HepG2 (cell line): Measurements from ENCODE around the gene HCRTR2. TPM values are rescaled to one million over a fixed set of nuclear protein-coding genes. Genes with fewer than 3 reads are reported as not detected.

ENCODE experiments used
- ATAC-seq: fragments of 200-7000 bp; cut with Tn5 transposase; 3 replicates; pipeline ENCODE4 v1.9.1; 2020; ENCODE audit warnings: mild to moderate bottlenecking, moderate library complexity
- BruUV-seq: library from RNA; stranded (reverse); fragments of 400-500 nt; replicated peaks from 2 replicates; lab custom pipeline; 2021; lab: Mats Ljungman, UMichigan
- CTCF ChIA-PET: fragments of 300-600 bp; formaldehyde crosslinking; extraction: SDS; loops from one replicate; lab custom pipeline; 2021; ENCODE audit warnings: low total read pairs, inconsistent platforms, low intra/inter-chr PET ratio; lab: Yijun Ruan, JAX
- POLR2A ChIA-PET: fragments of 350-600 bp; sonication (Branson Sonifier 250); formaldehyde crosslinking; loops from one replicate; lab custom pipeline; 2020; ENCODE audit warnings: antibody characterized with exemption, inconsistent platforms; lab: Yijun Ruan, JAX
- DNase-seq: peaks from one replicate; pipeline ENCODE4 v3.0.0-alpha.2; 2015; ENCODE audit warnings: low spot score
- FAIRE-seq: peaks from 3 replicates; lab custom pipeline; 2011; peaks lifted over from hg19 to GRCh38; lab: Jason Lieb, UNC
- H2AFZ ChIP-seq: one replicate; pipeline ENCODE4 v1.6.1; 2011; ENCODE audit warnings: low read length, inconsistent platforms
- H3K27ac ChIP-seq: fragments of 300-600 bp; 3 replicates; pipeline ENCODE4 v1.8.0; 2011; ENCODE audit warnings: mixed run types, mild to moderate bottlenecking, mixed read lengths, low read length, inconsistent platforms; ENCODE audit not compliant: insufficient read depth; ENCODE audit errors: extremely low read length
- H3K27me3 ChIP-seq, 2 experiments: fragments of 200-600 bp in 1 of 2; 2 replicates in 1 of 2; 3 replicates in 1 of 2; pipeline versions ENCODE4 v1.6.0 to v1.8.0; 2011; ENCODE audit warnings: low read length in 2 of 2, mild to moderate bottlenecking in 2 of 2, moderate library complexity in 2 of 2, inconsistent platforms in 1 of 2; ENCODE audit not compliant: insufficient read depth in 2 of 2, control insufficient read depth in 1 of 2
- H3K36me3 ChIP-seq, 2 experiments: fragments of 200-600 bp in 1 of 2; replicated peaks in 1 of 2; 2 replicates in 1 of 2; 3 replicates in 1 of 2; pipeline versions ENCODE4 v1.5.1 to v1.8.0; 2011; ENCODE audit warnings: low read length in 2 of 2, inconsistent platforms in 1 of 2; ENCODE audit not compliant: insufficient read depth in 2 of 2, control insufficient read depth in 1 of 2
- H3K4me1 ChIP-seq: 2 replicates; pipeline ENCODE4 v1.5.1; 2012; ENCODE audit warnings: low read length, inconsistent platforms; ENCODE audit not compliant: insufficient read depth
- H3K4me2 ChIP-seq: 2 replicates; pipeline ENCODE4 v1.6.0; 2011; ENCODE audit warnings: low read depth, low read length, inconsistent platforms
- H3K4me3 ChIP-seq, 3 experiments: fragments of 200-600 bp in 1 of 3; sonication (generic), shearing (Covaris generic) in 1 of 3; replicated peaks in 1 of 3; 2 replicates each; pipeline ENCODE4 v1.5.1; 2011 to 2016; ENCODE audit warnings: low read length in 3 of 3, inconsistent platforms in 2 of 3, low read depth in 2 of 3, mild to moderate bottlenecking in 2 of 3, control low read depth in 1 of 3, mixed read lengths in 1 of 3; ENCODE audit not compliant: insufficient read depth in 1 of 3
- H3K79me2 ChIP-seq: one replicate; pipeline ENCODE4 v1.6.1; 2011; ENCODE audit warnings: low read length, inconsistent platforms; ENCODE audit not compliant: insufficient read depth
- H3K9ac ChIP-seq: 2 replicates; pipeline ENCODE4 v1.6.0; 2011; ENCODE audit warnings: mild to moderate bottlenecking, low read depth, low read length, inconsistent platforms; ENCODE audit not compliant: insufficient read depth
- H3K9me3 ChIP-seq: 2 replicates; pipeline ENCODE4 v1.5.1; 2012; ENCODE audit warnings: mild to moderate bottlenecking, low read length
- H4K20me1 ChIP-seq: 2 replicates; pipeline ENCODE4 v1.6.0; 2011; ENCODE audit warnings: inconsistent platforms, mild to moderate bottlenecking, low read length, moderate library complexity; ENCODE audit not compliant: insufficient read depth
- ARNTL ChIP-seq: sonication (generic); formaldehyde crosslinking; IDR thresholded peaks from 2 replicates; pipeline ENCODE4 v1.4.0; 2020; ENCODE audit warnings: mild to moderate bottlenecking, missing genetic modification reagents
- BRD4 ChIP-seq: sonication (generic); formaldehyde crosslinking; IDR thresholded peaks from 2 replicates; pipeline ENCODE4 v1.4.0; 2020; ENCODE audit warnings: missing genetic modification reagents
- CC2D1A ChIP-seq: sonication (generic); formaldehyde crosslinking; IDR thresholded peaks from 2 replicates; pipeline ENCODE4 v1.8.1; 2023; ENCODE audit warnings: mild to moderate bottlenecking, missing genetic modification reagents
- CCAR2 ChIP-seq: fragments of 200-400 bp; formaldehyde crosslinking; optimal IDR thresholded peaks from 2 replicates; pipeline ENCODE3; 2018; ENCODE audit warnings: low read depth, mild to moderate bottlenecking, low read length, moderate library complexity
- CSRNP1 ChIP-seq: sonication (generic); formaldehyde crosslinking; IDR thresholded peaks from 2 replicates; pipeline ENCODE4 v1.8.1; 2023; ENCODE audit warnings: mild to moderate bottlenecking, missing genetic modification reagents
- FOXK2 ChIP-seq: fragments of 450-650 bp; IDR thresholded peaks from 2 replicates; pipeline ENCODE4 v1.6.1; 2016
- GFI1 ChIP-seq: sonication (generic); formaldehyde crosslinking; IDR thresholded peaks from 2 replicates; pipeline ENCODE4 v1.5.0; 2020; ENCODE audit warnings: missing genetic modification reagents, mild to moderate bottlenecking, borderline replicate concordance
- HES4 ChIP-seq: sonication (generic); formaldehyde crosslinking; IDR thresholded peaks from 2 replicates; pipeline ENCODE4 v1.9.0; 2021; ENCODE audit warnings: mild to moderate bottlenecking, missing genetic modification reagents, borderline replicate concordance
- HOXA3 ChIP-seq: sonication (generic); formaldehyde crosslinking; IDR thresholded peaks from 2 replicates; pipeline ENCODE4 v1.5.0; 2020; ENCODE audit warnings: missing genetic modification reagents
- IRX3 ChIP-seq: sonication (generic); formaldehyde crosslinking; IDR thresholded peaks from 2 replicates; pipeline ENCODE4 v1.8.1; 2023; ENCODE audit warnings: mild to moderate bottlenecking, low read depth, missing genetic modification reagents, borderline replicate concordance
- MYNN ChIP-seq: sonication (generic); formaldehyde crosslinking; IDR thresholded peaks from 2 replicates; pipeline ENCODE4 v1.4.0; 2020; ENCODE audit warnings: mild to moderate bottlenecking, low read depth, missing genetic modification reagents
- NFIB ChIP-seq: sonication (generic); formaldehyde crosslinking; IDR thresholded peaks from 2 replicates; pipeline ENCODE4 v1.9.0; 2021; ENCODE audit warnings: missing genetic modification reagents, mild to moderate bottlenecking, borderline replicate concordance
- RELA ChIP-seq: sonication (generic); formaldehyde crosslinking; IDR thresholded peaks from 2 replicates; pipeline ENCODE4 v1.4.0; 2020; ENCODE audit warnings: missing genetic modification reagents
- ZNF276 ChIP-seq: sonication (generic); formaldehyde crosslinking; IDR thresholded peaks from 2 replicates; pipeline ENCODE4 v1.4.0; 2020; ENCODE audit warnings: mild to moderate bottlenecking, low read depth, missing genetic modification reagents
- ZNF282 ChIP-seq: fragments of 450-650 bp; IDR thresholded peaks from 2 replicates; pipeline ENCODE4 v1.6.1; 2018; ENCODE audit not compliant: partially characterized antibody
- ZNF367 ChIP-seq: sonication (generic); formaldehyde crosslinking; IDR thresholded peaks from 2 replicates; pipeline ENCODE4 v1.4.0; 2020; ENCODE audit warnings: missing genetic modification reagents, borderline replicate concordance
- WGBS: methylation state at CpG from one replicate; pipeline ENCODE4 v1.1.6; 2017; ENCODE audit warnings: low lambda C conversion rate; 5-methylcytosine and 5-hydroxymethylcytosine counted together
- in situ Hi-C: cut with HindIII; loops from 2 replicates; pipeline ENCODE4 v1.10.0; 2017; ENCODE audit warnings: low pct_unique_long_range_greater_than_20kb; ENCODE audit not compliant: extremely low pct_ligation_motif_present
- intact Hi-C: fragments of 100-400 bp; cut with micrococcal nuclease; formaldehyde crosslinking; loops from one replicate; pipeline ENCODE4 v1.10.0; 2022; ENCODE audit not compliant: unreplicated experiment
- polyA plus RNA-seq, 8 experiments: library from polyadenylated mRNA; depleted of rRNA in 3 of 8; stranded (reverse) in 7 of 8; unstranded in 1 of 8; fragments of >200 nt; fragmentation: Illumina TruSeq in 4 of 8; extraction: Trizol in 4 of 8; gene quantifications; 2 replicates each; pipeline versions ENCODE4 v1.2.1 to v1.2.3, GENCODE V29; 2011 to 2016; ENCODE audit warnings: low read depth in 4 of 8, missing spikeins in 1 of 8, mixed read lengths in 1 of 8; ENCODE audit not compliant: insufficient read depth in 1 of 8
- total RNA-seq, 5 experiments: library from RNA; depleted of rRNA; stranded (reverse); fragments of >200 nt; fragmentation: Illumina TruSeq; extraction: Trizol; gene quantifications; 2 replicates each; pipeline ENCODE4 v1.2.3, GENCODE V29; 2016; ENCODE audit warnings: low read depth in 1 of 5

Gene HCRTR2
- total and polyA plus RNA-seq, 2 of the 13 experiments (the other 11 are each of a cell fraction or from before 2014, with no cell fraction given) = not detected

- ATAC-seq (no peak), DNase-seq (no peak), FAIRE-seq (no peak)
- Histone ChIP-seq H3K27me3 (no peaks in the 10 kb centered on the region), H3K9me3 (no peaks in the 10 kb centered on the region), H3K4me2 (no peak overlapping the region), H3K36me3 (no peaks in the 10 kb centered on the region), H3K4me1 (no peaks in the 10 kb centered on the region), H3K79me2 (no peaks in the 10 kb centered on the region), H3K27ac (no peak overlapping the region), H4K20me1 (no peaks in the 10 kb centered on the region), H2AFZ (no peak overlapping the region), H3K9ac (no peak overlapping the region), H3K4me3 (no peak overlapping the region)
- WGBS = 0% methylated on average over 1 of the region's 1 CpG
- ChIA-PET POLR2A (no interaction called here), CTCF (no interaction called here)
- TF ChIP-seq GFI1 = no peak
- no peak for TF ChIP-seq IRX3 (CRISPR knock-in tag)
- no peak for TF ChIP-seq ARNTL (CRISPR knock-in tag)
- TF ChIP-seq HES4 (CRISPR knock-in tag) = no peak
- TF ChIP-seq MYNN = no peak
- in situ Hi-C loops (no loop called here), intact Hi-C loops (no loop called here)
- BruUV-seq = no TSS peak
Observed at GRCh38 chr6:55250400-55250799, 76.1 kb downstream of the HCRTR2 start.

GRCh38 chr6:55255113-55255512 lies 80.8 kb downstream of the HCRTR2 start:
- Histone ChIP-seq H3K4me3 (no peak overlapping the region), H3K9me3 (no peaks in the 10 kb centered on the region), H3K36me3 (no peaks in the 10 kb centered on the region), H2AFZ (no peak overlapping the region), H3K27me3 (no peaks in the 10 kb centered on the region), H3K27ac (no peak overlapping the region), H3K4me1 (no peaks in the 10 kb centered on the region), H3K79me2 (no peaks in the 10 kb centered on the region), H4K20me1 (no peaks in the 10 kb centered on the region), H3K4me2 (no peak overlapping the region), H3K9ac (no peak overlapping the region)
- ChIA-PET POLR2A (no interaction called here), CTCF (no interaction called here)
- FAIRE-seq (no peak), DNase-seq (no peak), ATAC-seq (no peak)
- in situ Hi-C loops = no loop called here
- WGBS = 2% methylated on average over 10 of the region's 10 CpGs
- intact Hi-C loops = no loop called here
- no TSS peak for BruUV-seq
- TF ChIP-seq HOXA3 (CRISPR knock-in tag) (no peak), ZNF367 (no peak), NFIB (no peak), ZNF282 (no peak), FOXK2 (no peak), BRD4 (CRISPR knock-in tag) (no peak), RELA (CRISPR knock-in tag) (no peak), ZNF276 (CRISPR knock-in tag) (no peak), CC2D1A (CRISPR knock-in tag) (no peak), CCAR2 (no peak), CSRNP1 (CRISPR knock-in tag) (no peak)
